OCI-LY1 (cell line): ENCODE results near the gene STRN4.
"Not testable (repeated sequence)": the region's sequence is repeated elsewhere in the genome, so short reads cannot be mapped to it uniquely, and the experiment has no call there.

Source experiments
- H2AFZ ChIP-seq: fragments of 200-600 bp; sonication (generic), shearing (Covaris generic); 2 replicates; pipeline ENCODE4 v1.6.0; 2014; ENCODE audit warnings: antibody characterized with exemption, mild to moderate bottlenecking, low read length
- H3F3A ChIP-seq: fragments of 200-600 bp; sonication (generic), shearing (Covaris generic); 2 replicates; pipeline ENCODE4 v1.6.0; 2014; ENCODE audit warnings: mild to moderate bottlenecking, antibody characterized with exemption, low read length, moderate library complexity; ENCODE audit not compliant: insufficient read depth
- H3K27ac ChIP-seq: fragments of 200-600 bp; sonication (generic); 2 replicates; pipeline ENCODE4 v1.5.1; 2014; ENCODE audit warnings: low read length, mixed run types, mild to moderate bottlenecking, low read depth; ENCODE audit not compliant: poor library complexity, severe bottlenecking
- H3K27me3 ChIP-seq: fragments of 200-600 bp; sonication (generic); 2 replicates; pipeline ENCODE4 v1.6.0; 2014; ENCODE audit warnings: antibody characterized with exemption, mild to moderate bottlenecking, low read length, moderate library complexity; ENCODE audit not compliant: insufficient read depth
- H3K36me3 ChIP-seq: fragments of 200-600 bp; sonication (generic); 2 replicates; pipeline ENCODE4 v1.6.1; 2014; ENCODE audit warnings: mild to moderate bottlenecking, antibody characterized with exemption, low read length, moderate library complexity, mixed read lengths; ENCODE audit not compliant: insufficient read depth
- H3K4me1 ChIP-seq: fragments of 200-600 bp; sonication (generic); 2 replicates; pipeline ENCODE4 v1.5.1; 2014; ENCODE audit warnings: mild to moderate bottlenecking, low read length, moderate library complexity; ENCODE audit not compliant: insufficient read depth, severe bottlenecking
- H3K4me2 ChIP-seq: fragments of 200-600 bp; sonication (generic), shearing (Covaris generic); 2 replicates; pipeline ENCODE4 v1.6.1; 2014; ENCODE audit warnings: low read length
- H3K4me3 ChIP-seq: fragments of 200-600 bp; sonication (generic); 2 replicates; pipeline ENCODE4 v1.5.1; 2014; ENCODE audit warnings: low read length, low read depth, mild to moderate bottlenecking, mixed read lengths; ENCODE audit not compliant: poor library complexity, severe bottlenecking
- H3K79me2 ChIP-seq: fragments of 200-600 bp; shearing (Covaris generic); 2 replicates; pipeline ENCODE4 v1.6.1; 2016; ENCODE audit warnings: mixed run types, low read length, mixed read lengths; ENCODE audit not compliant: insufficient read depth
- H3K9ac ChIP-seq: fragments of 200-600 bp; sonication (generic), shearing (Covaris generic); 2 replicates; pipeline ENCODE4 v1.6.1; 2014; ENCODE audit warnings: mild to moderate bottlenecking, low read length, mixed read lengths
- H3K9me2 ChIP-seq: fragments of 200-600 bp; sonication (generic), shearing (Covaris generic); 2 replicates; pipeline ENCODE4 v1.6.1; 2014; ENCODE audit warnings: low read depth, mild to moderate bottlenecking, low read length, mixed read lengths
- H3K9me3 ChIP-seq: fragments of 200-600 bp; shearing (Covaris generic); 2 replicates; pipeline ENCODE4 v1.6.1; 2014; ENCODE audit warnings: low read length, mixed read lengths
- H4K20me1 ChIP-seq: fragments of 200-600 bp; sonication (generic), shearing (Covaris generic); 2 replicates; pipeline ENCODE4 v1.6.0; 2016; ENCODE audit warnings: mild to moderate bottlenecking, low read length; ENCODE audit not compliant: insufficient read depth
- EZH2 ChIP-seq: fragments of 200-600 bp; sonication (generic), shearing (Covaris generic); IDR thresholded peaks from 2 replicates; pipeline ENCODE4 v1.8.0; 2017; ENCODE audit warnings: borderline replicate concordance, mixed run types, mild to moderate bottlenecking, antibody characterized with exemption, low read length, moderate library complexity, mixed read lengths
- TF ChIP-seq, protein P1 (sequence below): fragments of 200-600 bp; sonication (generic), shearing (Covaris generic); IDR thresholded peaks from 2 replicates; pipeline ENCODE4 v1.5.1; 2017; ENCODE audit warnings: mild to moderate bottlenecking, antibody characterized with exemption, low read length, moderate library complexity, mixed read lengths

The STRN4 gene

DNA sequence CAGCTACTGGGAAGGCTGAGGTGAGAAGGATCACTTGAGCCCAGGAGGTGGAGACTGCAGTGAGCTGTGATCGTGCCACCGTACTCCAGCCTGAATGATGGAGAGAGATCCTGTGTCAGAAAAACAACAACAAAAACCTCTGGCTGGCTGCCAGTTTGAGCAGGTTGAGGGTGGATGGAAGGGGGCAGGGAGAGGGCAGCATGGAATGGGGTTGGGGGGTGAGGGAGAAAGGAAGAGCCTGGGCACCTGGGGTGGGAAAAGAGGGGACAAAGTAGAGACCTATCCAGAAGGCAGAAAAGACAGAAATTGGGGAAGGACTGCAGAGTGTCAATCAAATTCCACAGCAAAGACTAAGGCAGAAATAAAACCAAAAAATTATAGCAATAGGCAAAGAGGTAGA is 37.4 kb upstream of the STRN4 start:
- Histone ChIP-seq H3K27me3 (no peaks in the 10 kb centered on the region), H3K79me2 (peaks cover 42% of the 10 kb centered on the region), H3K9me3 (no peaks in the 10 kb centered on the region), H3K9ac (peak overlapping the region; percentile 87), H3K27ac (peak overlapping the region; percentile 95), H3K36me3 (peaks cover 66% of the 10 kb centered on the region), H3K9me2 (no peaks in the 10 kb centered on the region), H3K4me2 (peak overlapping the region; percentile 85), H3K4me1 (peaks cover 31% of the 10 kb centered on the region), H2AFZ (no peak overlapping the region), H3F3A (peaks cover 6% of the 10 kb centered on the region; the same call in 1 of the 2 replicates), H3K4me3 (peak overlapping the region; percentile 98), H4K20me1 (no peaks in the 10 kb centered on the region)
- TF ChIP-seq, protein P1, sequence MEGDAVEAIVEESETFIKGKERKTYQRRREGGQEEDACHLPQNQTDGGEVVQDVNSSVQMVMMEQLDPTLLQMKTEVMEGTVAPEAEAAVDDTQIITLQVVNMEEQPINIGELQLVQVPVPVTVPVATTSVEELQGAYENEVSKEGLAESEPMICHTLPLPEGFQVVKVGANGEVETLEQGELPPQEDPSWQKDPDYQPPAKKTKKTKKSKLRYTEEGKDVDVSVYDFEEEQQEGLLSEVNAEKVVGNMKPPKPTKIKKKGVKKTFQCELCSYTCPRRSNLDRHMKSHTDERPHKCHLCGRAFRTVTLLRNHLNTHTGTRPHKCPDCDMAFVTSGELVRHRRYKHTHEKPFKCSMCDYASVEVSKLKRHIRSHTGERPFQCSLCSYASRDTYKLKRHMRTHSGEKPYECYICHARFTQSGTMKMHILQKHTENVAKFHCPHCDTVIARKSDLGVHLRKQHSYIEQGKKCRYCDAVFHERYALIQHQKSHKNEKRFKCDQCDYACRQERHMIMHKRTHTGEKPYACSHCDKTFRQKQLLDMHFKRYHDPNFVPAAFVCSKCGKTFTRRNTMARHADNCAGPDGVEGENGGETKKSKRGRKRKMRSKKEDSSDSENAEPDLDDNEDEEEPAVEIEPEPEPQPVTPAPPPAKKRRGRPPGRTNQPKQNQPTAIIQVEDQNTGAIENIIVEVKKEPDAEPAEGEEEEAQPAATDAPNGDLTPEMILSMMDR = no peak
- TF ChIP-seq EZH2 = no peak

DNA sequence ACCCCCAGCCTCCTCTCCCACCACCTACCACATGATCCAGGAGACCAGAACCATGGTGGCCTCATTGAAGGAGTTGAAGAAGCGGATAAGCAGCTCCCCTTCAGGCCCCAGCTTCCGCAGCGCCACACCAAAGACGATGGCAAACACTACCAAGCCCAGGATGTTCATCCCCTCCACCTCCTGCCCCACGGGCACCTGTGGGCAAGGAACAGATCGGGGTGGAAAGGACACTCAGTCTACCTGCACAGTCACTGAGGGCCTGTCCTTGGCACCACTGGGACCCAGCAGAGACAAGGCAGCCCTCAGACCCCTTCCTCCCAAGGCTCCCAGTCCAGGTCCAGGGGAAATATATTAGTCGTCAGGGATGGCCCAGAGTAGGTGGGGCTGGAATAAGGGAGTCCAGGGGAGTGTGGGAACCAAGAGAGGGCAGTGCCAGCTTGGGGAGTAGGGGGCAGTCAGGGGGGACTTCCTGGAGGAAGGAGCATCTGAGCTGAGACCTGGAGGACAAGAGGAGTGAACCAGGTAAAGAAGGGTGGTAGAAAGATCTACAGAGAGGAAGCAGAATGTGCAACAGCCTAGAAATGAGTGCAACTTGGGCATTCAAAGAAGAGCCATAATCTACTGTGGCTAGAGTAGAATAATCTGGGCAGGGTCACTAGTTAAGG is 36.2 kb upstream of the STRN4 start:
- H3K4me2 ChIP-seq = no peak overlapping the region
- no peaks in the 10 kb centered on the region for H3K9me2 ChIP-seq
- H3K9me3 ChIP-seq = no peaks in the 10 kb centered on the region
- peaks cover 31% of the 10 kb centered on the region for H3K4me1 ChIP-seq
- peaks cover 77% of the 10 kb centered on the region for H3K36me3 ChIP-seq
- no peaks in the 10 kb centered on the region for H3K27me3 ChIP-seq
- H3K27ac ChIP-seq = no peak overlapping the region
- H3F3A ChIP-seq = peaks cover 6% of the 10 kb centered on the region; the same call in 1 of the 2 replicates
- no peak overlapping the region for H3K9ac ChIP-seq
- peaks cover 34% of the 10 kb centered on the region for H3K79me2 ChIP-seq
- TF ChIP-seq EZH2 = no peak
- TF ChIP-seq, protein P1 = no peak
- no peak overlapping the region for H2AFZ ChIP-seq
- H3K4me3 ChIP-seq = no peak overlapping the region
- H4K20me1 ChIP-seq = no peaks in the 10 kb centered on the region

DNA sequence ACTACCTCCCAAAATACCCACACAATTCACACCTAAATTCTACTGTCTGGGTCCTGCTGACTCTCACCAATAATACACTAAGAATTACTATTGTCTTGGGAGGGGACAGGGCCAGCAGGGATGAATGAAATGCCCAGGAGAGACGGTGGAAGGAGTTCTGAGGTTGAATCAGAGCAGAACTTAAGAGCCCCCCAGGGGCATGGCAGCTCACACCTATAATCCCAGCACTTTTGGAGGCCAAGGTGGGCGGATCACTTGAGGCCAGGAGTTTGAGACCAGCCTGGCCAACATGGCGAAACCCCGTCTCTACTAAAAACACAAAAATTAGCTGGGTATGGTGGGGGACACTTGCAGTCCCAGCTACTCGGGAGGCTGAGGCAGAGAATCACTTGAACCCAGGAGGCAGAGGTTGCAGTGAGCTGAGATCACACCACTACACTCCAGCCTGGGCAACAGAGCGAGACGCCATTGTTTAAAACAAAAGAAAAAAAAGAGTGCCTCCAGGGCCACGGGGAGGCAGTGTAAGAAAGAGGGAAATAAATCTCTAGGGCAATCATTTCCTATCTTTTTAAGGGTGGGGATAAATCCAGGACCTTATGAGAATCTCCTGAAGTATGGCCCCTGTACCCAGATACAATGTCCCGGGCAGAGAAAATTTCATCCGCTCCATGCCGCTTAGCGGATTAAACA is 31.9 kb upstream of the STRN4 start:
- H3K9me3 ChIP-seq, H3K4me1 ChIP-seq, H3K79me2 ChIP-seq, H3K9ac ChIP-seq, H2AFZ ChIP-seq, H3K4me2 ChIP-seq, H4K20me1 ChIP-seq, H3F3A ChIP-seq, H3K9me2 ChIP-seq, H3K4me3 ChIP-seq, H3K27ac ChIP-seq, H3K27me3 ChIP-seq: not testable (repeated sequence)
- peaks cover 87% of the 10 kb centered on the region for H3K36me3 ChIP-seq
